ENCODE data around the gene POLD4. TPM values are rescaled to one million over a fixed set of nuclear protein-coding genes. Genes with fewer than 3 reads are reported as not detected.

Gene POLD4
- total RNA-seq, 1 donor from 2014 or later: 3.7 TPM

DNA sequence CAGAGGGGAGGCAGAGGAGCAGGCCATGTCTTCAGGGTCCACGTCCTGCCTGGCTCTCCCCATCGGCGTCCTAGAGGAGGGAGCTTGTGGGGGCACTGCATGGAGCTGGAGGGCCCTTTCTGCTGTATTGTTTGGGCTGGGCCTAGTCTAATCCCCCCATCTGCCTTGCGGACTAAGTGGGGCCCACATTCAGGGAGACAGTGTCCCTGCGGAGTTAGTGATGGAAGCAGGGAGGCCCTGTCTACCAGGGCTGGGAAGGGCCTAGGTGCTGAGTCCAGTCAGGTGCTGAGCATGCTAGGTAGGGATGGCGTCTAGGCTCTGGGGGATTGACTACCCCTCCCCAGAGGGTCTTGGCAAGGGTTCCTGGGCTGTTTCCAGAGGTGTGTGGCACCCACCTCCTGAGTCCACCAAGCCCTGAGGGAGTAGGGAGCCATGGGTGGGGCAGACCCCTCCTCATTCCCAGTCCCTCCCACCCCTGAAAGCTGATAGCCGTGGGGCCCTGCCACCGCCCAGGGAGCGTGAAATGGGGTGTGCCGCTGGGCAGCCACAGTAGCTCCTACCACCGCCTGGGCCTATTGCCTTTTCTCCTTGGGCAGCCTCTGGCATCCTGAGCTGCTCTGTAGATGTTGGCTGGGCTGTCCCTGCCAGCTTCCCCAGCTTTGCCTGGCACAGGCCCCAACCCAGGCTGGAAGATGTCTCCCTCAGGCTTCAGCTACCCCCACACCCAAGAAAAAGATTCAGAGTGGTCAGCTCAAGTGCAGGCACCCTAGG is 1.9 kb upstream of the POLD4 start:
- FAIRE-seq (no peak), DNase-seq (ENCODE audit: low spot score in 2 of 2) (no peak)

DNA sequence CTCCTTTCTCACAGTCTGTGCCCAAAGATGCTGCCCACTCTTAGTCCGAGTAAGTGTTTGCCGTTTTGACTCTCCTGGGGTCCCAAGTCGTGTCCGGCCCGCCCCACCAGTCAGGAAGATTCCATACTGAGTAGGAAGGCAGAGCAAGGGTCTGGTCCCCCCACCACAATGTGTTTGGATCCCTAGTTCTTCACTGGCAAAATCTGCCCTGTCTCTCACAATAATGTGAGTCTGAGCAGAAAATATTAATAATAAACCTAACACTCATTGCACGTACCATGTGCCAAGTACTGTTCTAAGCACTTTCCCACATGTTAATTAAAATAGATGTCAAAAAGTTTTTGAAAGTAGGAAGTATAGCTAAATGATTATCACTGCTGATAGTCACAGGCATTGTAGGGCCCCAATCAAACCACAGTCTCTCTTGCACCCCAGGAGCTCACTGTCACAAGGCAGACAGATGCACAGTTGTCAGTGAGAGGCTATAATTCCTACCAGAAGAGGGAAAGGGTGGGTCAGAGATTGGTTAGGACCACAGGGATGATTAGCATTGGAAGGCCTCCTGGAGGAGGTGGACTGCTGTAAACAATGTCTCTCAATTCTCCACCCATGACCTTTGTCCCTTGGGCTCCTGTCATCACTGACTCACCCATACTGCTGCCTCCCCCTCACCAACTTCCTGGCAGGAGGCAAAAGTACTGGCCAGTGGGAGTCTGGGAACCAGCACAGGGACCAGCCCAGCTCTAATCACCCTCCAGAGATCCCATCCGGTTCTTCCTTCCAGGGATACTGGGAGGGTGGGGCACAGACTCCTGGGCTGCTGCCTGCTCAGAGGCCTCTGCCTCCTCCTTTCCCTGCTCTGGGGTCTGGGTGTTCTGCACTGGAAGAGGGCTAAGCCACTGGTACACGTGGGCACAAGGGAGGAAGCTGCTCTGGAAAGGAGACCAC is 1.0 kb upstream of the POLD4 start:
- DNase-seq (ENCODE audit: low spot score in 2 of 2): peak in 1 of 2 donors; percentile 66

DNA sequence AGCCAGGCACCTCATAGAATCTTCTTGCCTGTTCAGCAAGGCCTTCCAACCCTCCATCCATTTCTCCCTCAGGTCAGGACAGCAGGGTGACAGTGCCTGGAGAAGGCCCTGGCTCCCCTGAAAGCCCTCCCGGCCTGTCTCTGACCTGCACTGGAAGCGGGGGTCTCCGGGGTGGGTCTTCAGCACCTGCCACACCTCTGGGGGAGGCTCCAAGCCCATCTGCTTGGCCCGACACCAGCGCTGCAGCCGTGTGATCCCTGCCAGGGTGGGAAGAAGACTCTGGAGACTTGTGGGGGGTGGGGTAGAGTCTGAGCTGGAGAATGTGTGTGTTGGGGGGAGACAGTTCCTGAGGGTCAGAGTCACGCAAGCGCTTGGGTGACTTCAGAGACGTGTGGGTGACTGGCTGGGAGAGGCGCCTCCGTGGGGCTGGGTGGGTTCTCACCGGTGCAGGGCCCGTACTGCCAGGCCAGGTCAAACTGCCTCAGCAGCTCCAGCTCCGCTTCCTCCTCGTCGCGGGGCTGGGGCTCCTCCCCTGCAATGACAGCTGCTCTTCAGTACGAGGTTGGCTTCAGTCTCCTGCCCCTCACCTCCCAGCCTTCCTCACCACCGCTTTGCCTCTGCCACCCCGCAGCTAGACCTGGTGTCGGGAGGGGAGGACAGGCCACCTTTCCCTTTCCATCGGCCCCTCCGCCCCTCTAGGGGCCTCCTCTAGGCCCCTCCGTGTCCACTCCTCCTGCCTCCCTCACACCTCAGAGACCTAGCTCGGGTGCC is 615 bp downstream of the POLD4 start:
- FAIRE-seq: no peak
- no peak for DNase-seq (ENCODE audit: low spot score in 2 of 2)

More for the DNA sequence above, 1.0 kb upstream of the POLD4 start:
- no peak for FAIRE-seq

DNA sequence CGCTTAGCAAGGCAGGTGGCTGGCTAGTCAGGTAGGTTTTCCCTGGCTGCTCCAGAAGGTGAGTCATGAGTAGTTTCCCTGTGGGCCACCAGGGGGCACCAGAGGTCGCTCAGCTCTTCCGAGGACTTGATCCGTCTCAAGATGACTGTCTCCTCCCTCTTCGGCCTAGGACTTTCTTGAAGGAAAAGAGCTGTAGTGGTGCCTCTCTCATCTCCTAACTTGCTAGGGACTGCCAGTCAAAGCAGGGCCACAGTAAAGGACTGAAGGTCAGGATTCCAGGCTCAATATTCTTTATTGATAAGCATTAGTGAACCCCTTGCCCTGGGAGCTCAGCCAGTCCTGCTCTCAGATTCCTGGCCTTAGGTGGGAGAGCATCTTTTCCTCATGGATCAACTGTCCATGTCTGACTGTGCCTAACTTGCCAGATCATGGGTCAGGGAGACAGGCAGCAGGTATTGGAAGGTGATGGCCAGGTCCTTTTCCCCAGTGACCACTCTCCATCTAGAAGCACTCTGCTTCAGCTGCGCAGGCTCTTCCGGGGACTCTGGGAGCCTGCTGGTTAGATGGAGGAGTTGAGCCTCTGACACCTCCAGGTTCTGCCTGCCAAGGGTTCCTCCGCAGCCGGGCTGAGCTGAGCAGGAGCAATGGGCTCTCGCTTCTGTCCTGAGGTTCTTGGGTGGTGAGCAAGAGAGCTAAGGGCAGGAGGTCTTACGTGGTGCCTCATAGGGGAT is 1.9 kb downstream of the POLD4 start:
- no peak for FAIRE-seq
- peak in 1 of 2 donors; percentile 79 for DNase-seq (ENCODE audit: low spot score in 2 of 2)

DNA sequence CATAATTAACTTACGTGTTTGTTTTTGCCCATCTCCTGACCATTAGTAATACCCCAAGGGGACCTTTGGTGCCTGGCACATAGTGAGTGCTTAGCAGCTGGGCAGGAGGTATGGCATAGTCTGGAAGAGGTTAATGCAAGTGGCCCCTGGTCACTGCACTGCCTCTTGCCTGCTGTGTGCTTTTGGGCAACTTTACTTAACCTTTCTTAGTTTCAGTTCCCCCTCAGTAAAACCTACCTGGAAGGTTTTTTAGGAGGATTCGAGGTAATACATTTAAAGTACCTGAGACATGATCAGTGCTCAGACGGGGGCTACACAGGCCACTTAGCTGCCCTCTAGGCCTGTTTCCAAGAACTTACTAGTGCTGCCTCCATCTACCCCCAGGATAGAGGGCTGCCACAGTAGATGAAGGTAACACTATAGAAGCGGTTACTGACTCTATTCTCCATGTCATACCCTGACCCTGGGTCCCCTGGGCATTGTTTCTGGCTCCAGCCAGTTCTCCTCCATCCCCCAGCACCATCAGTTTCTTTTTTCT is 3.3 kb downstream of the POLD4 start:
- DNase-seq (ENCODE audit: low spot score in 2 of 2): no peak
- no peak for FAIRE-seq

DNA sequence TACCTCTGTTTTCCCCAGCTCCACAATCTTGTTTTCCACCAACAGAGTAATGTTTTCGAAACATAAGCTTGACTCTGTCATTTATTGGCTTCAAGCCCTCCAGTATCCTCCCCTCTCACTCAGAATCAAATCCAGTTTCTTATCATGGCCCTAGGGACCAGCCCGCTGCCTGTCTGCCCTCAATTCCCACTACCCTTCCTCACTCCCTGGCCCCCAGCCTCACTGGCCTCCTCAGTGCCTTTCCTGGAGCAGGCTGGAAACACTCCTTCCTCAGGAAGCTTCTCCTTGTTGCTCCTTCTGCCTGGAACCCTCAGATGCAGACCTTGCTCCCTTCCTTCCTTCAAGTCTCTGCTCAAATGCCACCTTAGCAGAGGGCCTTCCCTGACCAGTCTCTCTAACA is 3.9 kb downstream of the POLD4 start:
- no peak for FAIRE-seq
- DNase-seq (ENCODE audit: low spot score in 2 of 2): no peak

DNA sequence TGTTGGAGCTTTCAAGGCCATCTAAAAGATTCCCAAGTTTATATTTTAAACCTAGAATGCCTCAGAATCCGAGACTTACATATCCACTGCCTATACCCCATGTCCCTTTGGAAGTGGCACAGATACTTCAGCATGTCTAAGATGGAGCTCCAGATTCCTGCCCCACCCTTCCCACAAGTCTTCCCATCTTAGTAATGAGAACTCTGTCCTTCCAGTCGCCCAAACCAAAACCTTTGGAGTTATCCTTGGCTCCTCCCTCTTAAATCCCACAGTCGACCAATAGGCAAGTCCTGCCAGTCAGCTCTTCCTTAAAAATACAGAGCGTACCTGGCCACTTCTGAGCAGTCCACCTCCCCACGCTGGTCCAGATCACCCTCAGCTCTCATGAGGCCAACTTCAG is 4.3 kb downstream of the POLD4 start:
- DNase-seq (ENCODE audit: low spot score in 2 of 2): no peak
- FAIRE-seq: no peak

DNA sequence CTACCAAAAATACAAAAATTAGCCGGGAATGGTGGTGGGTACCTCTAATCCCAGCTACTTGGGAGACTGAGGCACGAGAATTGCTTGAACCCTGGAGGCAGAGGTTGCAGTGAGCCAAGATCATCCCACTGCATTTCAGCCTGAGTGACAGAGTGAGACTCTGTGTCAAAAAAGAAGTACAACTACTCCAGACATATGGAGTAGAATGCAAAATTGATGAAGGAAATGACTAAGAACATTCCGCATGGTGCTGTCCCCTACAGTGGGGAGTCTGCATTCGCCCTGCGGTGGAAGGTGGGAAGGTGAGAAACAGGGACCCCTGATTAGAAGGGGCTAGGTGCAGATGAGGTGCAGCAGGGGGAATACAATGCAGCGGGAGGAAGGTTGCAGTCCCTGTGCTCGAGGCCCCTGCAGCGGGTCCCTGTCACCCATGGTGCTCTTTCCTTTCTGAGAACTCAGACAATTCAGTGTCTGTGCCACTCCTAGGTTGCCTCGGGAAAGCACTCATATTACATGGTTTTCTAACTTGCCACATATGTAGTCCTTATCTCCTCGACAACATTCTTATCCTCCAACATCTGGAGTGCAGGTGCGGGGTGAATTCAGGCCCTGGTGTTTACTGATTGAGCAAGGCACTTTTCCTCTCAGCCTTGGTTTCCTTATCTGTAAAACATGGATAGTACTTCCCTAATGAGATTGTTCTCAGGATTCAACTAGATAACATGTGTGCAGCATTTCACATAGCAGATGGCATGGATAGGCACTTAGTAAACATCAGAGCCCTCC is 5.2 kb downstream of the POLD4 start:
- FAIRE-seq (no peak), DNase-seq (ENCODE audit: low spot score in 2 of 2) (no peak)

DNA sequence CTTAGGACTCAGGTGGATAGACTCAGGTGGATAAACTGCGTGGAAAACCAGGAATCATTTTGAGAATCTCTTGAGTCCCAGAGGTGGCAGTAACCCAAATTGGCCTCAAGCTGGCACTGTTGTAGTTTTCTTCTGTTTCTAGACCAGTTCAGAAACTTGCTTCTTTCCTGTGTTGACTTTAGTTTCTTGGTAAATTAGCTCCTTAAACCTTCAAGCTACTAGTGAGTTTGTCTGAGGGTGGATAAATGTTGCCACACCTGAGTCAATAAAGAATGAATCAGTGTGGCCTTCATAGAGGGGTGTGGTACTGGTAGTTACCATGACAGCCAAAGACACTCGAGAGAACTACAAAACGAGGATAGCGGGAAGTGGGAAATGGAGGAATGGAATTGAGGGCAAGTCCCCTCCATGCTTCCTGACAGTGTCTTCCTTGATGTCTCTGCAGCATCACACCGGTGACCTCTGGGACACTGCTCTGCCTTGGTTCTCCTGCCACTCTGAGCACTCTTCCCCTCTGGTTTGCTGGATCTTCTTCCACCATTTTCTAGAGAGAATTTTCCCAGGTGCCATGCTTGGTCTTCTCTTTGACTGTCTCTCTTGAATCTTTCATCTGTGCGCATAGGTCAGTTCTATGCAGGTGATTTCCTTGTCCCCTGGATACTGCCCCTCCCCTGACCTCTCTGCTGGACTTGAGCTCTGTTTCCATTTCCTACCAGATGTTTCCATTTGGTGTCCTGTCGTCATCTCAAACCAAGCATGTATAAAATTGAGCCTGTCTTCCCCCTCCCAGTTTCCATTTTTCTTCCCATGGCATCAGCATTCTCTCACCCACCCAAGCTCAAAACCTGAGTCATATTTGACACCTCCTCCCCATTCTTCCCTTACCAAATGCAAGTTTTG is 7.2 kb downstream of the POLD4 start:
- FAIRE-seq: no peak

DNA sequence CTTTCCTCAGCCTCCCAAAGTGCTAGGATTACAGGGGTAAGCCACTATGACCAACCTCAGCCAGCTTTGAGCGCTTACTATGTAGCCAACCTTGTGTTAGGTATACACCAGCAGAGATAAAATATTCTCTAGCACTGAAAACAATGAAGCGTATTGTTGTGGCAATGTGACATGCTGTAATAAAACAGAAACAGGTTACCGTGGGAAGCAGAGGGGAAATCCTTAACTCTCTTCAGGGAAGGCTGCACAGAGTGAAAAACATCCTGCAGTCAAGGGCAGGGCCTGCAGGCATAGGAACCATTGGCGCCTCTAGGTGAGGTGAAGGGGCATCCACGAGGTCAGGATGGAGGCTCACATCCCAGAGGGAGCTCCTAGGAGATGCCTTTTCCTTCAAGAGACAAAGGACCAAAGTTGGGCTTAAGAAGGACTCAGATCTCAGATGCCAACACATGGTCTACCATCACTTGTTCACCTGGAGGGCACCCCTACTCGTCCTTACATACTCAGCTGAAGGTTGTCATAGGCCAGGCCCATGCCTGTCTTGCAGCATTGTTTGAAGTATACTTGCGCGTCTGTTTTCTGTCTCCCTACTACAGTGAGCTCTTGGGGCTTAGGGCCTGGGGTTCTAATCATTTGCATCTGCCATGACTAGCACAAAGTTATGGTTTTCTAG is 8.0 kb downstream of the POLD4 start:
- no peak for FAIRE-seq
- no peak for DNase-seq (ENCODE audit: low spot score in 2 of 2)

More for the DNA sequence above, 7.2 kb downstream of the POLD4 start:
- DNase-seq (ENCODE audit: low spot score in 2 of 2): no peak

DNA sequence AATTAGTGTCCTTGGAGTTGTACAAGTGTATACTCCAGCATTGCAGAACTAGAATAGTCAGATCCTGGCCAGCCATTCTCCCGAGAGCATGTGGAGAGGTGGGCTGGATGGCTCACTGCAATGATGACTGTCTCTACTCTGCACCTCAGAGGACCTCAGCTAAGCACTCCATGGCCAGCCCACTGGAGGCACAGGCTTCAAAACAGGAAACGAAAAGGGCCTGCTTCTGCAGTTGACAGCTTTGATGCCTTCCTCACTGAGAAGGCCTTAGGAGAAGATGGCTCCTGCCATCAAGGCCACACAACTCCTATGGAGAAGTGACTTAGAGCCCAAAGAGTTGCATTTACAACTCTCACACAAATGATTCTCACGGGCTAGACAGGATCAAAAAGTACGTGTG is 9.1 kb downstream of the POLD4 start:
- no peak for FAIRE-seq
- DNase-seq (ENCODE audit: low spot score in 2 of 2): no peak

DNA sequence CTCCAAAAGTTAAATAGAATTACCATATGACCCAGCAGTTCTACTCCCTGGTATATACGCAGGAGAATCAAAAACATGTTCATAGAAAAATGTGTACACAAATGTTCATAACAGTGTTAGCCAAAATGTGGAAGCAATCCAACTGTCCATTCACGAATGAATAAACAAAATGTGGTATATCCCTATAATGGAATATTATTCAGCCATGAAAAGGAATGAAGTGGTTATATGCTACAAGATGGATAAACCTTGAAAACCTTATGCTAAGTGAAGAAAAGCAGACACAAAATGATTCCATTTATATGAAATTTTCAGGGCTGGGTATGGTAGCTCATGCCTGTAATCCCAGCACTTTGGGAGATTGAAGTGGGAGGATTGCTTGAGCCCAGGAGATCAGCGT is 16.1 kb downstream of the POLD4 start:
- no peak for FAIRE-seq
- no peak for DNase-seq (ENCODE audit: low spot score in 2 of 2)

DNA sequence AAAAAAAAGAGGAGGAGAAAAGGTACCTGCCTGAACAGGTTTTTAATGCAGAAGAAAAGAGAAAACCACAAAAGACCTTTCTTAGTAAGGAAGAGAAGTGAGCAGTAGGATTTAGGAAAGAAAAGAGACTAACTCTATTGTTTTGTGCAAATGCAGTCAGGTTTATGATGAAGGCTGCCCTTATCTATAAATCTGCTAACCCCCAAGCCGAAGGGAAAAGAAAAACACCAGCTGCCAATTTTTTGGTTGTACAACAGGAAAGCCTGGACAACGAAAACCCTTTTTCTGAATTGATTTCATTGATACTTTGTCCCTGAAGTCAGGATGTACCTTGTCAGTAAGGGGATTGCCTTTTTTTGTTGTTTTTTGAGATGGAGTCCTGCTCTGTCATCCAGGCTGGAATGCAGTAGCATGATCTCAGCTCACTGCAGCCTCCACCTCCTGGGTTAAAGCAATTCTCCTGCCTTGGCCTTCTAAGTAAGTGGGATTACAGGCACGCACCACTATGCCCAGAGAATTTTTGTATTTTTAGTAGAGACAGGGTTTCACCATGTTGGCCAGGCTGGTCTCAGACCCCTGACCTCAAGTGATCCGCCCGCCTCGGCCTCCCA is 21.2 kb downstream of the POLD4 start:
- DNase-seq (ENCODE audit: low spot score in 2 of 2) (no peak), FAIRE-seq (no peak)

DNA sequence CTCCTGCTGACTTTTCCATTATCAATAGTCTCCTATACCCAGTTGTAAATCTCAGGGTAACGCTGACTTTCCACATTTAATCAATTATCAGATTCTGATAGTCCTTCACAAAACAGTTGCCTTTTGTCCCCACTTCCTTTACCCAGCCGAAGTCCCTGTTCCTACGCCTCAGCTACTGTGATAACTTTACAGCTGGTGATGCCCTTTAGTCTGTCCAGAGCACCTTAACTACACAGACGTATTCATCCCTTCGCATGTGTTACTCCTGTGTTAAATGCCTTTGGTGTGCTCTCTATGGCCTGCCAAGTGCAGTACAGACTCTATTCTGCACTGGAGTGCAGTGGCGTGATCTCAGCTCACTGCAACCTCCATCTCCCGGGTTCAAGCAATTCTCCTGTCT is 29.8 kb downstream of the POLD4 start:
- DNase-seq (ENCODE audit: low spot score in 2 of 2): no peak
- no peak for FAIRE-seq

DNA sequence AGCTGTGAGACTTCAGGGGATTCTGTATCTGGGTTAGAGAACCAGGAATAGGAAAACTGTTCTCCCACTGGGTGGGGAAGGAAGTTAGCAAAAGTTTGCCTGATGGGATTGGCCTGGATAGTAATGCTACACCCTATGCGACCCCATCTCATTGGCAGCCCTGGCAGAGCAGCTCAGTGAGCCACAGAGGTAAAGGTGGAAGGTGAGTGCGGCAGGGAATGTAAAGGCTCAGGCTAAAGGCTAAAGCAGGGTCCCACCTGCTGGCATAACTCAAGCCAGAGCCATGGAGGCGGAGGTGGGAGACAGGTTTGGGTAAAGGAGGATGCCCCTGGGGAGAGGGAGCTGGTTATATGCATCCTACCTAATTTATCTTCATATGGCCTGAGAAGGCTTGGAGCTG is 31.3 kb downstream of the POLD4 start:
- DNase-seq (ENCODE audit: low spot score in 2 of 2) (no peak), FAIRE-seq (no peak)

DNA sequence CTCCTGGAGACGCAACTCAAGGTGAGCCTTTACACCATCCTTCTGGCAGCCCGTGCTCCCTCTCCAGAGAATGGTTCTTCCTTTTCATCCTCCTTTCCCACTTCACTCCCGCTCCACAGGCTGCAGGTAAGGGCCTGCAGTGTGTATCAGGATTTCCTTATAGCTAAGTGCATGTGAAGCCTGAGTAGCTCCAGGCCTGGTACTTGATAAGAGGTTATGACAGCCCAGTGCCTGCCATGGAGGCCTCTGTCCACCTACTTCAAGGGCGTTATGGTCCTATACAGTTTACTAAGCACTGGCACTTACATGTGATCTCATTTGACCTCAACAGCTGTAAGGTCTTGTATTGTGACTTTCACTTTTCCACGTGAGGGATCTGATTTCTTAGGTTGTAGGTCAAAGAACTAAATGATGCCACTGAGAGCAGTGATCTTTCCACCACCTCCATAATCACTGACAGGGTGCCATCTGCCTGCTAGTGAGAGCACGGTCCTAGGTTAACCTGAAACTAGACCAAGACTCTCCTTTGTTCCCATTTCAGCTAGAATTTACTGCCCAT is 32.0 kb downstream of the POLD4 start:
- FAIRE-seq (no peak), DNase-seq (ENCODE audit: low spot score in 2 of 2) (no peak)

DNA sequence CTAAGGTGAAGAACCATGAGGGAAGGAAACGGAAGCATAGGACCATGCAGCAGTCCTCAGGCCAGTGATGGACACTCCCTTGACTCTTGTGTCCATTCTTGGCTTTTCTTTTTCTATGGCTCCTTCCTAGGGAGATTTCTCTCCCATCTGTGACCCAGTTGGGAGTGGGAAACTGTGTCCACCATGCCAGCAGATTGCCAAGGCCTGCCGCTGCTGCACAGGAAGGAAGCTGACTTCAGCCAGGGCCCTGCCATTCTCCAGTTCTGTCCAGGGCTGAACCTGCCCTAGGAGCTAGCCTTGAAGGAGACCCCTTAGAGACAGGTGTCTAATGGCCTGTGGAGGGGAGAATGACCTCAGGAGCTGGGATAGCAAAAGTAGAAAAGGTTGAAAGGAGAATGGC is 32.7 kb downstream of the POLD4 start:
- no peak for FAIRE-seq

More for the DNA sequence above, 32.7 kb downstream of the POLD4 start:
- DNase-seq (ENCODE audit: low spot score in 2 of 2): no peak
